H9 (cell line): ENCODE data around the gene ZBTB20. TPM values are rescaled to one million over a fixed set of nuclear protein-coding genes. Genes with fewer than 3 reads are reported as not detected.

Experiments used
- DNase-seq: peaks from one replicate; pipeline ENCODE4 v3.0.0-alpha.2; 2017
- H2AFZ ChIP-seq: one replicate; pipeline ENCODE4 v1.6.1; 2013; ENCODE audit warnings: mild to moderate bottlenecking, low read length, control low read depth, moderate library complexity
- H2AK5ac ChIP-seq: 2 replicates; pipeline ENCODE4 v1.6.1; 2013; ENCODE audit warnings: low read length, control low read depth, mixed read lengths; ENCODE audit not compliant: insufficient read length
- H2BK120ac ChIP-seq: one replicate; pipeline ENCODE4 v1.6.1; 2013; ENCODE audit warnings: low read depth, mild to moderate bottlenecking, low read length, control low read depth, inconsistent platforms; ENCODE audit not compliant: poor library complexity, severe bottlenecking
- H2BK12ac ChIP-seq: 2 replicates; pipeline ENCODE4 v1.6.1; 2013; ENCODE audit warnings: low read length, control low read depth, mixed read lengths, low read depth; ENCODE audit not compliant: insufficient read length
- H2BK15ac ChIP-seq: 2 replicates; pipeline ENCODE4 v1.6.1; 2013; ENCODE audit warnings: low read depth, low read length, control low read depth
- H2BK20ac ChIP-seq: one replicate; pipeline ENCODE4 v1.6.1; 2013; ENCODE audit warnings: low read depth, mild to moderate bottlenecking, low read length, control low read depth, inconsistent platforms; ENCODE audit not compliant: poor library complexity, severe bottlenecking
- H2BK5ac ChIP-seq: 2 replicates; pipeline ENCODE4 v1.6.1; 2013; ENCODE audit warnings: low read length, control low read depth, mixed read lengths; ENCODE audit not compliant: insufficient read length
- H3K14ac ChIP-seq: 2 replicates; pipeline ENCODE4 v1.6.1; 2013; ENCODE audit warnings: low read length, control low read depth; ENCODE audit not compliant: insufficient read depth
- H3K18ac ChIP-seq: 2 replicates; pipeline ENCODE4 v1.6.1; 2013; ENCODE audit warnings: low read depth, mild to moderate bottlenecking, mixed read lengths, low read length, control low read depth; ENCODE audit not compliant: insufficient read length
- H3K23ac ChIP-seq: 2 replicates; pipeline ENCODE4 v1.6.1; 2013; ENCODE audit warnings: low read length, control low read depth, mixed read lengths, low read depth; ENCODE audit not compliant: insufficient read length
- H3K23me2 ChIP-seq: 2 replicates; pipeline ENCODE4 v1.6.1; 2013; ENCODE audit warnings: low read depth, mild to moderate bottlenecking, mixed read lengths, low read length, control low read depth; ENCODE audit not compliant: insufficient read length, poor library complexity, severe bottlenecking
- H3K27ac ChIP-seq: 2 replicates; pipeline ENCODE4 v1.5.1; 2013; ENCODE audit warnings: low read length, control low read depth, mixed read lengths, low read depth; ENCODE audit not compliant: insufficient read length
- H3K27me3 ChIP-seq: 2 replicates; pipeline ENCODE4 v1.6.1; 2013; ENCODE audit warnings: low read length, control low read depth, inconsistent platforms; ENCODE audit not compliant: insufficient read depth
- H3K4ac ChIP-seq: 2 replicates; pipeline ENCODE4 v1.6.1; 2013; ENCODE audit warnings: low read depth, mild to moderate bottlenecking, control low read depth, inconsistent platforms, low read length, moderate library complexity
- H3K4me1 ChIP-seq: 2 replicates; pipeline ENCODE4 v1.6.1; 2013; ENCODE audit warnings: low read length, control low read depth, inconsistent platforms; ENCODE audit not compliant: insufficient read depth
- H3K4me2 ChIP-seq: 2 replicates; pipeline ENCODE4 v1.6.1; 2013; ENCODE audit warnings: low read length, control low read depth, mixed read lengths; ENCODE audit not compliant: insufficient read length, insufficient read depth
- H3K56ac ChIP-seq: 2 replicates; pipeline ENCODE4 v1.6.1; 2013; ENCODE audit warnings: low read depth, mild to moderate bottlenecking, mixed read lengths, low read length, control low read depth; ENCODE audit not compliant: insufficient read length
- H3K79me1 ChIP-seq: 2 replicates; pipeline ENCODE4 v1.6.1; 2013; ENCODE audit warnings: low read depth, mild to moderate bottlenecking, moderate library complexity, low read length, control low read depth, inconsistent platforms; ENCODE audit not compliant: insufficient read depth, poor library complexity, severe bottlenecking
- H3K79me2 ChIP-seq: 2 replicates; pipeline ENCODE4 v1.6.1; 2013; ENCODE audit warnings: low read length, control low read depth, inconsistent platforms; ENCODE audit not compliant: insufficient read depth
- H3K9ac ChIP-seq: 2 replicates; pipeline ENCODE4 v1.6.1; 2013; ENCODE audit warnings: low read length, control low read depth, mixed read lengths; ENCODE audit not compliant: insufficient read length; ENCODE audit errors: extremely low read depth
- H3K9me3 ChIP-seq: one replicate; pipeline ENCODE4 v1.6.1; 2013; ENCODE audit warnings: low read depth, low read length, inconsistent platforms; ENCODE audit not compliant: control insufficient read depth
- H3T11ph ChIP-seq: one replicate; pipeline ENCODE4 v1.6.1; 2013; ENCODE audit warnings: mild to moderate bottlenecking, low read length, control low read depth, inconsistent platforms
- H4K20me1 ChIP-seq: one replicate; pipeline ENCODE4 v1.6.1; 2013; ENCODE audit not compliant: control insufficient read depth, insufficient read length, insufficient read depth
- H4K5ac ChIP-seq: 2 replicates; pipeline ENCODE4 v1.6.1; 2013; ENCODE audit warnings: low read depth, mild to moderate bottlenecking, mixed read lengths, low read length, control low read depth; ENCODE audit not compliant: insufficient read length
- H4K8ac ChIP-seq: replicated peaks from 2 replicates; pipeline ENCODE4 v1.6.1; 2013; ENCODE audit warnings: low read length, control low read depth, mixed read lengths, low read depth; ENCODE audit not compliant: insufficient read length
- H4K91ac ChIP-seq: 2 replicates; pipeline ENCODE4 v1.6.1; 2013; ENCODE audit warnings: low read depth, mild to moderate bottlenecking, moderate library complexity, mixed read lengths, low read length, control low read depth; ENCODE audit not compliant: insufficient read length
- H3K27ac Mint-ChIP-seq, 3 experiments: 2 replicates in 2 of 3; 3 replicates in 1 of 3; pipeline ENCODE4 v1.8.0; 2020 to 2021; ENCODE audit warnings: mixed read lengths in 3 of 3, mild to moderate bottlenecking in 1 of 3, moderate library complexity in 1 of 3
- H3K27me3 Mint-ChIP-seq: 2 replicates; pipeline ENCODE4 v1.8.0; 2021; ENCODE audit warnings: low read depth, mild to moderate bottlenecking, moderate library complexity, mixed read lengths
- H3K36me3 Mint-ChIP-seq, 3 experiments: 2 replicates in 2 of 3; 3 replicates in 1 of 3; pipeline ENCODE4 v1.8.0; 2020 to 2021; ENCODE audit warnings: low read depth in 3 of 3, mixed read lengths in 3 of 3; ENCODE audit not compliant: insufficient read depth in 1 of 3
- H3K4me1 Mint-ChIP-seq, 2 experiments: 2 replicates each; pipeline ENCODE4 v1.8.0; 2020; ENCODE audit warnings: mixed read lengths in 2 of 2
- H3K4me3 Mint-ChIP-seq, 2 experiments: 2 replicates in 1 of 2; 3 replicates in 1 of 2; pipeline ENCODE4 v1.8.0; 2020 to 2021; ENCODE audit warnings: mild to moderate bottlenecking in 2 of 2, mixed read lengths in 2 of 2, moderate library complexity in 1 of 2
- H3K9me3 Mint-ChIP-seq, 2 experiments: 2 replicates in 1 of 2; 3 replicates in 1 of 2; pipeline ENCODE4 v1.8.0; 2020; ENCODE audit warnings: mild to moderate bottlenecking in 2 of 2, mixed read lengths in 2 of 2, moderate library complexity in 1 of 2
- WGBS: extraction: QIAGEN DNeasy Blood & Tissue Kit; methylation state at CpG from one replicate; pipeline ENCODE4 v1.1.7; 2013; ENCODE audit warnings: missing lambda C conversion rate, low lambda C conversion rate, mixed read lengths; ENCODE audit not compliant: insufficient read length; ENCODE audit errors: extremely low coverage; 5-methylcytosine and 5-hydroxymethylcytosine counted together
- total RNA-seq: library from RNA; stranded (reverse); gene quantifications from 2 replicates; pipeline ENCODE4 v1.2.1, GENCODE V29; 2021
- TF ChIP-seq, protein P1 (sequence below): fragments of 200-600 bp; sonication (generic); conservative IDR thresholded peaks from 3 replicates; pipeline ENCODE4 v1.8.0; 2021; ENCODE audit warnings: antibody characterized with exemption, mild to moderate bottlenecking

The ZBTB20 gene
- total RNA-seq, 1 experiment from 2014 or later: 0.70 TPM

DNA sequence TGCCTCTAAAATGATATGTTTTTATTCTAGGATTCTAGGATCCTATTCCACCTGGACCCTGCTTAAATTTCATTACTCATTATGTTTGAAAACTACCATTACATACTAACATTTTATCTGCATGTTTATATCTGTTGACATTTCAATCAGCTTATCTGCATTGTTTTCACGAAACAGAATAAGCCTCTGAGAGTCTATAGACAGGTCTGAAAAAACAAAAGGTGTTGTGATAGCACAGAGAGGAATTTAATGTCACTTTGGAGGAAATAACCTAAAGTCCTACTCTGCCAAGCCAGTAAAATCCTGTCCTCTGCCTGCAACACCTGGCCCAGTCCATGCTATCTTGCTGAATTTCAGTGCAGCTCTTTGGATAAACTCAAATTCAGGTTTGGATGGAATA is 315.2 kb downstream of the ZBTB20 start:
- H2BK120ac ChIP-seq: no peak overlapping the region
- no peak overlapping the region for H2BK20ac ChIP-seq
- H3K14ac ChIP-seq: no peak overlapping the region
- H3K18ac ChIP-seq: no peak overlapping the region
- H4K8ac ChIP-seq: no peak overlapping the region
- no peak overlapping the region for H3K27ac Mint-ChIP-seq
- no peak overlapping the region for H2AK5ac ChIP-seq
- H3K27ac ChIP-seq: no peak overlapping the region
- no peaks in the 10 kb centered on the region for H3K27me3 ChIP-seq
- no peaks in the 10 kb centered on the region for H3K9me3 Mint-ChIP-seq
- H3T11ph ChIP-seq: no peak overlapping the region
- H2AFZ ChIP-seq: no peak overlapping the region
- no peaks in the 10 kb centered on the region for H3K79me2 ChIP-seq
- H2BK12ac ChIP-seq: no peak overlapping the region
- H4K20me1 ChIP-seq: no peaks in the 10 kb centered on the region
- H3K56ac ChIP-seq: no peak overlapping the region
- DNase-seq: no peak
- no CpG with 5 or more reads among the region's 1 CpG for WGBS
- no peaks in the 10 kb centered on the region for H3K23me2 ChIP-seq
- TF ChIP-seq, protein P1, sequence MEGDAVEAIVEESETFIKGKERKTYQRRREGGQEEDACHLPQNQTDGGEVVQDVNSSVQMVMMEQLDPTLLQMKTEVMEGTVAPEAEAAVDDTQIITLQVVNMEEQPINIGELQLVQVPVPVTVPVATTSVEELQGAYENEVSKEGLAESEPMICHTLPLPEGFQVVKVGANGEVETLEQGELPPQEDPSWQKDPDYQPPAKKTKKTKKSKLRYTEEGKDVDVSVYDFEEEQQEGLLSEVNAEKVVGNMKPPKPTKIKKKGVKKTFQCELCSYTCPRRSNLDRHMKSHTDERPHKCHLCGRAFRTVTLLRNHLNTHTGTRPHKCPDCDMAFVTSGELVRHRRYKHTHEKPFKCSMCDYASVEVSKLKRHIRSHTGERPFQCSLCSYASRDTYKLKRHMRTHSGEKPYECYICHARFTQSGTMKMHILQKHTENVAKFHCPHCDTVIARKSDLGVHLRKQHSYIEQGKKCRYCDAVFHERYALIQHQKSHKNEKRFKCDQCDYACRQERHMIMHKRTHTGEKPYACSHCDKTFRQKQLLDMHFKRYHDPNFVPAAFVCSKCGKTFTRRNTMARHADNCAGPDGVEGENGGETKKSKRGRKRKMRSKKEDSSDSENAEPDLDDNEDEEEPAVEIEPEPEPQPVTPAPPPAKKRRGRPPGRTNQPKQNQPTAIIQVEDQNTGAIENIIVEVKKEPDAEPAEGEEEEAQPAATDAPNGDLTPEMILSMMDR: no peak
- H3K27me3 Mint-ChIP-seq: no peaks in the 10 kb centered on the region
- no peak overlapping the region for H4K5ac ChIP-seq
- H3K4me1 Mint-ChIP-seq: no peaks in the 10 kb centered on the region
- H2BK5ac ChIP-seq: no peak overlapping the region
- no peak overlapping the region for H4K91ac ChIP-seq
- H3K4me3 Mint-ChIP-seq: no peak overlapping the region
- H3K4me2 ChIP-seq: no peak overlapping the region
- H3K4me1 ChIP-seq: no peaks in the 10 kb centered on the region
- H3K23ac ChIP-seq: no peak overlapping the region
- H3K36me3 Mint-ChIP-seq: no peaks in the 10 kb centered on the region
- no peaks in the 10 kb centered on the region for H3K9me3 ChIP-seq
- H3K79me1 ChIP-seq: no peaks in the 10 kb centered on the region
- no peak overlapping the region for H3K4ac ChIP-seq
- H3K9ac ChIP-seq: no peak overlapping the region
- H2BK15ac ChIP-seq: no peak overlapping the region
